Activated CD8-positive, alpha-beta memory T cell treated with anti-CD3 and anti-CD28 coated beads, Interleukin-2, amount 50 U/mL, for 4 hours (primary cell): ENCODE data around the gene IL27RA.
"Not testable (repeated sequence)": the region's sequence is repeated elsewhere in the genome, so short reads cannot be mapped to it uniquely, and the experiment has no call there.

Source experiments
- DNase-seq: peaks from one replicate; pipeline ENCODE4 v3.0.0-alpha.2; 2020

Gene IL27RA

GRCh38 chr19:14000691-14001375 is 30.7 kb upstream of the IL27RA start:
- no peak for DNase-seq

- DNase-seq = no peak
These were observed 28.9 kb upstream of the IL27RA start for GRCh38 chr19:14002571-14003250.

- DNase-seq = no peak
These were observed 28.1 kb upstream of the IL27RA start for GRCh38 chr19:14003251-14004055.

- no peak for DNase-seq
These were observed 26.8 kb upstream of the IL27RA start for GRCh38 chr19:14004619-14005348.

GRCh38 chr19:14005349-14006084 is 26.0 kb upstream of the IL27RA start:
- peak; percentile 88 for DNase-seq

GRCh38 chr19:14006085-14006765 is 25.3 kb upstream of the IL27RA start, which contains the start of gene RFX1:
TSS of gene RFX1 (minus strand) at chr19:14006320. CDS start at chr19:13993843, 12,477 bp downstream.
- peak; percentile 100 for DNase-seq

GRCh38 chr19:14006766-14007562 is 24.6 kb upstream of the IL27RA start:
- no peak for DNase-seq

GRCh38 chr19:14012378-14012915 is 19.1 kb upstream of the IL27RA start:
- no peak for DNase-seq

- no peak for DNase-seq
These were observed 16.0 kb upstream of the IL27RA start for GRCh38 chr19:14015524-14016035.

DNA sequence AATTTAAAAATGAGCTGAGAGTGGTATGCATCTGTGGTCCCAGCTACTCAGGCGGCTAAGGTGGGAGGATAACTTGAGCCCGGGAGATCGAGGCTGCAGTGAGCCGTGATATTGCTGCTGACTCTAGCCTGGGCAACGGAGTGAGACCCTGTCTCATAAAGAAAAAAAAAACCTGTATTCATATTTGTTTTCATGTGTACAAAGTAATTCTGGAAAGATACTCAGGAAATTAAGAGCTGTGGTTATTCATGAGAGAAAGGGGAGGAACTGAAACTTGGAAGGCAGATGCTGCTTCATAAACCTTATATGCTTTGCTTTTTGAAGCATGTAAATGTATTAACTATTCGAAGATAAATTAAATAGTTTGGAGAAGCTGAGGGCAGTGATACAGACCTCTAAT is 12.5 kb upstream of the IL27RA start:
- DNase-seq = no peak

- not testable (repeated sequence) for DNase-seq
These were observed 11.8 kb upstream of the IL27RA start for GRCh38 chr19:14019739-14020138.

DNA sequence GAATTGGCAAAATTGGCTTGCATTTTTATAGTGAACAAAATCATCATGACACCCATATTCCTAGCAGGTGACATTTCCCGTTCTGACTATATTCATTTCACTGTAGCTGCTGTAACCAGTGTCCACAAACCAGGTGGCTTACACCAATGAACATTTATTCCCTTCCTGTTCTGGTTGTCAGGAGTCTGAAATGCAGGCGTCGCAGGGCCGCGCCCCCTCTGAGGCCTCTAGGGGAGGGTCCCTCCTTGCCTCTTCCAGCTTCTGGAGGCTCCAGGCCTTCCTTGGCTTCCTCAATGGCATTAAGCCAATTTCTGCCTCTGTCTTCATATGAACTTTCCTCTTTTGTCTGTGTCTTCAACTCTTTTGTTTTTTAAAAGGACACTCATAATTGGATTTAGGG is 10.1 kb upstream of the IL27RA start:
- DNase-seq = no peak

GRCh38 chr19:14022469-14022868 is 9.1 kb upstream of the IL27RA start:
- no peak for DNase-seq

DNA sequence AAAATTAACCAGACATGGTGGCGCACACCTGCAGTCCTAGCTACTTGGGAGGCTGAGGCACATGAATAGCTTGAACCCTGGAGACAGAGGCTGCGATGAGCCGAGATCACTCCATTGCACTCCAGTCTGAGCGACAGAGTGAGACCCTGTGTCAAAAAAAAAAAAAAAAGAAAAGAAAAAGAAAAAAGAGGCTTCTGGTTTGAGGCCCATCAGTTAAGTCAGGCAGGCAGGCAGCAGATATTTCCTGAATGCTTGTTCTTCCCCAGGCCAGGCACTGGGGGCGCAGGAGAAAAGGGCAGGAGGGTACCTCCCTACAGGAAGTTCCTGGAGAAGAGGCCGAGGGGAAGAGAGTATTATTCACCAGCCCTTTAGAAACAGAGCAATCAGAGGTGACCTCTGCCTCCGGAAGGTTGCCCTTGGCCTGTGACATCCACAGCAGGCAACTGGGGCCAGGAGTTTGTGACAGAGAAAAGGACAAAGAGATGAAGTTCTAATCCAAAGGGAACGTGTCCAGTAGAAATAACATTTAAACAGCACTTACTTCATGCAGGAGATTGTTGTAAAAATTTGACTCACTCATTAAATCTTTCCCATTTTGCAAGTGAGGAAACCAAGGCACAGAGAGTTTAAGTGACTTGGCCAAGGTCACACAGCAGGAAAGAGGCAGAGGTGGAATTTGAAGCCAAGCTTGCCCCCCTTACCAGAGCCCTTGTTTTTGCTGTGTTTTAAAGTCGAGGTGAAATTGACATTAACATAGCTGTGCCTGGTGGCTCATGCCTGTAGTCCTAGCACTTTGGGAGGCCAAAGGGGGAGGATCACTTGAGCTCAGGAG is 7.9 kb upstream of the IL27RA start:
- DNase-seq = no peak

DNA sequence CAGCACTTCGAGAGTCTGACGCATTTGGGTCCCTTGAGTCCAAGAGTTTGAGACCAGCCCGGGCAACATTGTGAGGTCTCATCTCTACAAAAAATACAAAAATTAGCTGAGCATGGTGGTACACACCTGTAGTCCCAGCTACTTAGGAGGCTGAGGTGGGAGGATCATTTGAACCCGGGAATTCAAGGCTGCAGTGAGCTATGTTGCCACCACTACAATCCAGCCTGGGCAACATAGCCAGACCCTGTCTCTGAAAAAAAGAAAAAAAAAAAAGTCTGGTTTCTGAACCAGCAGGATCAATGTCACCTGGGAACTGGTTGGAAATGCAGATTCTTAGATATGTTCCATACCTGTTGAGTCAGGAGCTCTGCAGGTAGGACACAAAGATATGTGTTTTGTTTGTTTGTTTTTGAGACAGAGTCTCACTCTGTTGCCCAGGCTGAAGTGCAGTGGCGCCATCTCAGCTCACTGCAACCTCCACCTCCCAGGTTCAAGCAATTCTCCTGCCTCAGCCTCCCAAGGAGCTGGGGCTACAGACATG is 4.8 kb upstream of the IL27RA start:
- DNase-seq = not testable (repeated sequence)

DNA sequence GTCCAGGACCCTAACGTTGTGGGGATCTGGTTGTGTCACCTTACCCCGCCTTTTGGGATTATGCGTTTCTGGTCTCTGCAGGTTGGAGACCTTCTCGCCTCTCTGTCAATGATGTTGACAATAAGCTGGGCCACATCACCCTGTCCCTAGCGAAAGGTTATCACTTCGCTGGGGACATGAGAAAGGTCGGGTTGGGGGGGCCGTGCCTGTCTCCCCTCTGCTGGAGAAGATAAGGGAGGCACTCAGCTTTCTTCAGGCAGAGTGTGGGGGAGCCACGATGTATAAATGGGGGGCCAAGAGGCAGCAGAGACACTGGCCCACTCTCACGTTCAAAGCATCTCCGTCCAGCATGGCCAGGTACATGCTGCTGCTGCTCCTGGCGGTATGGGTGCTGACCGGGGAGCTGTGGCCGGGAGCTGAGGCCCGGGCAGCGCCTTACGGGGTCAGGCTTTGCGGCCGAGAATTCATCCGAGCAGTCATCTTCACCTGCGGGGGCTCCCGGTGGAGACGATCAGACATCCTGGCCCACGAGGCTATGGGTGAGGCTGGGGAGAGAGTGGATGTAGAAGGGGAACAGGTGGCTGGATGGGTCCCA is 3.6 kb upstream of the IL27RA start, which contains the start of gene RLN3:
Gene RLN3 (plus strand): TSS at position 293 of the 595 bp plus-strand sequence. CDS start 57 bp downstream, at position 350.
- DNase-seq = no peak

GRCh38 chr19:14028901-14029300 is 2.7 kb upstream of the IL27RA start:
- DNase-seq = no peak

DNA sequence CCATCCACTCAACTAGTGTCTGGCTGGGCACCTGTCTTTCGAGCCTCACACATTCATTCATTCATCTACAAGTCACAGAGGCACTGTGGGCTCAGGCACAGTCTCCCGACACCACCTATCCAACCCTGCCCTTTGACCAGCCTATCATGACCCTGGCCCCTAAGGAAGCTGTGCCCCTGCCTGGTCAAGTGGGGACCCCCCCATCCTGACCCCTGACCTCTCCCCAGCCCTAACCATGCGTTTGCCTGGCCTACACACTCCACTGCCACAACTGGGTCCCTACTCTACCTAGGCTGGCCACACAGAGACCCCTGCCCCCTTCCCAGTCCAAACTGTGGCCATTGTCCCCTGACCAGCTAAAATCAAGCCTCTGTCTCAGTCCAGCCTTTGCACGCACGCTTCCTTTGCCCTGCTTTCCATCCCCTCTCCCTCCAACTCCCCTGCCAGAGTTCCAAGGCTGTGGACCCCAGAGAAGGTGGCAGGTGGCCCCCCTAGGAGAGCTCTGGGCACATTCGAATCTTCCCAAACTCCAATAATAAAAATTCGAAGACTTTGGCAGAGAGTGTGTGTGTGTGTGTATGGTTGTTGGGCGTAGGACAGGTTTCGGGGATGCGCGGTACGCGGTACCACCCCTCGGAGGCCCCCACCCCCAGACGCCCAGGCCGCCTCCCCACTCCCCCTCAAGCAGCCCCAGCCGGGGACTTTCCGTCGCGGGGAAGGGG is 404 bp upstream of the IL27RA start:
- no peak for DNase-seq
